Mesenchymal stem cell (in vitro differentiated cells and primary cell): ENCODE results near the gene CORO2B.

Experiments
- DNase-seq: peaks from one replicate; pipeline ENCODE4 v3.0.0-alpha.2; 2013
- H2AFZ ChIP-seq: one replicate; pipeline ENCODE4 v1.6.1; 2013; ENCODE audit warnings: low read depth, mild to moderate bottlenecking, control low read depth, inconsistent platforms, low read length, moderate library complexity
- H2AK5ac ChIP-seq: 2 replicates; pipeline ENCODE4 v1.6.1; 2013; ENCODE audit warnings: low read length, moderate library complexity, mild to moderate bottlenecking, inconsistent platforms; ENCODE audit not compliant: severe bottlenecking
- H2BK120ac ChIP-seq: one replicate; pipeline ENCODE4 v1.6.1; 2013; ENCODE audit warnings: low read depth, mild to moderate bottlenecking, inconsistent platforms, low read length, moderate library complexity
- H2BK12ac ChIP-seq, 2 experiments: one replicate each; pipeline ENCODE4 v1.6.1; 2013; ENCODE audit warnings: inconsistent platforms in 2 of 2, low read length in 2 of 2, mild to moderate bottlenecking in 2 of 2, moderate library complexity in 2 of 2, control low read depth in 1 of 2
- H2BK15ac ChIP-seq: one replicate; pipeline ENCODE4 v1.6.1; 2013; ENCODE audit warnings: mild to moderate bottlenecking, low read depth, inconsistent platforms; ENCODE audit not compliant: poor library complexity, severe bottlenecking
- H2BK5ac ChIP-seq: 2 replicates; pipeline ENCODE4 v1.6.1; 2013; ENCODE audit warnings: low read depth, mild to moderate bottlenecking, low read length, control low read depth, inconsistent platforms; ENCODE audit not compliant: poor library complexity, severe bottlenecking
- H3K14ac ChIP-seq, 2 experiments: one replicate each; pipeline ENCODE4 v1.6.1; 2013; ENCODE audit warnings: inconsistent platforms in 2 of 2, low read length in 2 of 2, control low read depth in 1 of 2, mild to moderate bottlenecking in 1 of 2, moderate library complexity in 1 of 2
- H3K18ac ChIP-seq, 2 experiments: one replicate each; pipeline ENCODE4 v1.6.1; 2013; ENCODE audit warnings: inconsistent platforms in 2 of 2, low read length in 2 of 2, control low read depth in 1 of 2, low read depth in 1 of 2, mild to moderate bottlenecking in 1 of 2
- H3K23ac ChIP-seq, 2 experiments: one replicate each; pipeline ENCODE4 v1.6.1; 2013; ENCODE audit warnings: inconsistent platforms in 2 of 2, low read length in 2 of 2, mild to moderate bottlenecking in 2 of 2, moderate library complexity in 2 of 2, control low read depth in 1 of 2
- H3K27ac ChIP-seq: 2 replicates; pipeline ENCODE4 v1.5.1; 2013; ENCODE audit warnings: mild to moderate bottlenecking, moderate library complexity, low read length, control low read depth, inconsistent platforms; ENCODE audit not compliant: poor library complexity, severe bottlenecking
- H3K27me3 ChIP-seq, 2 experiments: 2 replicates each; pipeline versions ENCODE4 v1.6.1 to v1.7.0; 2013; ENCODE audit warnings: low read length in 2 of 2, mild to moderate bottlenecking in 2 of 2, moderate library complexity in 2 of 2, control low read depth in 1 of 2, inconsistent platforms in 1 of 2; ENCODE audit not compliant: control insufficient read depth in 1 of 2, insufficient read depth in 1 of 2
- H3K36me3 ChIP-seq, 2 experiments: 2 replicates each; pipeline versions ENCODE4 v1.6.1 to v1.7.0; 2013; ENCODE audit warnings: low read length in 2 of 2, control low read depth in 1 of 2, inconsistent platforms in 1 of 2, low read depth in 1 of 2, mild to moderate bottlenecking in 1 of 2; ENCODE audit not compliant: insufficient read depth in 2 of 2, control insufficient read depth in 1 of 2
- H3K4ac ChIP-seq, 2 experiments: one replicate each; pipeline ENCODE4 v1.6.1; 2013; ENCODE audit warnings: inconsistent platforms in 2 of 2, low read length in 2 of 2, mild to moderate bottlenecking in 2 of 2, moderate library complexity in 2 of 2, control low read depth in 1 of 2, low read depth in 1 of 2
- H3K4me1 ChIP-seq: 2 replicates; pipeline ENCODE4 v1.6.1; 2013; ENCODE audit warnings: low read depth, low read length, control low read depth; ENCODE audit not compliant: control insufficient read depth, insufficient read depth
- H3K4me2 ChIP-seq: 2 replicates; pipeline ENCODE4 v1.6.1; 2013; ENCODE audit warnings: low read length, mild to moderate bottlenecking, inconsistent platforms; ENCODE audit not compliant: poor library complexity, severe bottlenecking
- H3K4me3 ChIP-seq, 2 experiments: 2 replicates each; pipeline versions ENCODE4 v1.5.1 to v1.7.0; 2013; ENCODE audit warnings: low read length in 2 of 2, mild to moderate bottlenecking in 2 of 2, control low read depth in 1 of 2, low read depth in 1 of 2; ENCODE audit not compliant: insufficient read depth in 1 of 2
- H3K79me1 ChIP-seq: replicated peaks from 2 replicates; pipeline ENCODE4 v1.6.1; 2013; ENCODE audit warnings: mild to moderate bottlenecking, control low read depth, low read length, inconsistent platforms; ENCODE audit not compliant: poor library complexity, severe bottlenecking
- H3K9ac ChIP-seq: 2 replicates; pipeline ENCODE4 v1.7.0; 2013; ENCODE audit warnings: mild to moderate bottlenecking, low read length, moderate library complexity
- H3K9me3 ChIP-seq: 2 replicates; pipeline ENCODE4 v1.7.0; 2013; ENCODE audit warnings: mild to moderate bottlenecking, low read length; ENCODE audit not compliant: control insufficient read depth
- H4K8ac ChIP-seq: one replicate; pipeline ENCODE4 v1.6.1; 2013; ENCODE audit warnings: inconsistent platforms, mild to moderate bottlenecking, low read length, moderate library complexity
- H4K91ac ChIP-seq: one replicate; pipeline ENCODE4 v1.6.1; 2013; ENCODE audit warnings: mild to moderate bottlenecking, low read length, inconsistent platforms
- WGBS: methylation state at CpG from one replicate; pipeline ENCODE4 v1.1.7; 2013; ENCODE audit warnings: mixed read lengths; 5-methylcytosine and 5-hydroxymethylcytosine counted together

CORO2B gene

GRCh38 chr15:68640791-68641331 lies 62.1 kb downstream of the CORO2B start:
- H3K4ac ChIP-seq = peak overlapping the region; percentile 68 to 77
- H2AFZ ChIP-seq = no peak overlapping the region
- H3K14ac ChIP-seq = peak overlapping the region in 1 of 2 experiments; percentile 73
- H3K4me2 ChIP-seq = no peak overlapping the region
- peaks cover 41% of the 10 kb centered on the region for H3K79me1 ChIP-seq
- peaks cover 7 to 8% of the 10 kb centered on the region in 2 experiments for H3K36me3 ChIP-seq
- DNase-seq = no peak
- peaks cover 40% of the 10 kb centered on the region for H3K4me1 ChIP-seq
- H2AK5ac ChIP-seq = peak overlapping the region; percentile 37
- peak overlapping the region; percentile 14 to 90 for H3K18ac ChIP-seq
- H4K91ac ChIP-seq = peak overlapping the region; percentile 52
- WGBS = 72% methylated on average over 8 of the region's 8 CpGs
- H3K4me3 ChIP-seq = no peak overlapping the region
- H3K23ac ChIP-seq = no peak overlapping the region
- H2BK15ac ChIP-seq = no peak overlapping the region
- H3K27me3 ChIP-seq = no peaks in the 10 kb centered on the region
- H2BK12ac ChIP-seq = peak overlapping the region in 1 of 2 experiments; percentile 75
- no peak overlapping the region for H2BK5ac ChIP-seq
- peak overlapping the region; percentile 66 for H3K9ac ChIP-seq
- H2BK120ac ChIP-seq = peak overlapping the region; percentile 8
- peak overlapping the region; percentile 87 for H4K8ac ChIP-seq
- peak overlapping the region; percentile 17 for H3K27ac ChIP-seq
- H3K9me3 ChIP-seq = no peaks in the 10 kb centered on the region

DNA sequence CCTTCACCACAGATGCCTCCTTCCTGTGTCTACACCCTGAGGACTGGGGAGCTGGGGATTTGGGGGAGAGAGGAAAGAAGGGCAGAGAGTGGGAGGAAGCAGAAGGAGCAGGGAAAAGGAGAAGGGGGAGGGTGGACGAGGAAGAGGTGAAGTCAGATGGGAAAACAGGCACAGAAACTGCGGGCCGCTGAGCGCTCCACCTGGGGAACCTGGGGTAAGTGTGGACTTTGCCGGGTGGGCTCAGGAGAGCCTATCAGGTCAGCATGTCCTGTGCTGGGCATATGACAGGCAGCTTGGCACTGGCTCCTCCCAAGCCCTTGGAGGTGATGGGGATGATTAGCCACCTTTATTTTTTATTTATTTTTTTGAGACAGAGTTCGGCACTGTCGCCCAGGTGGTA lies 62.6 kb downstream of the CORO2B start:
- Histone ChIP-seq H3K14ac (peak overlapping the region in 1 of 2 experiments; percentile 73), H3K9ac (peak overlapping the region; percentile 66), H3K4me2 (no peak overlapping the region), H3K79me1 (peaks cover 38% of the 10 kb centered on the region), H2BK120ac (peak overlapping the region; percentile 8), H2AK5ac (peak overlapping the region; percentile 37), H2BK15ac (no peak overlapping the region), H3K23ac (no peak overlapping the region), H2BK12ac (peak overlapping the region in 1 of 2 experiments; percentile 75), H3K18ac (peak overlapping the region; percentile 14 to 90), H3K4me1 (peaks cover 44% of the 10 kb centered on the region), H2AFZ (no peak overlapping the region), H3K27me3 (no peaks in the 10 kb centered on the region), H3K27ac (no peak overlapping the region), H4K91ac (peak overlapping the region; percentile 52), H4K8ac (peak overlapping the region; percentile 87), H3K9me3 (no peaks in the 10 kb centered on the region), H3K4me3 (no peak overlapping the region), H3K4ac (peak overlapping the region; percentile 40 to 68), H3K36me3 (peaks cover 7 to 8% of the 10 kb centered on the region in 2 experiments), H2BK5ac (no peak overlapping the region)
- WGBS = 87% methylated on average over 5 of the region's 7 CpGs
- no peak for DNase-seq

DNA sequence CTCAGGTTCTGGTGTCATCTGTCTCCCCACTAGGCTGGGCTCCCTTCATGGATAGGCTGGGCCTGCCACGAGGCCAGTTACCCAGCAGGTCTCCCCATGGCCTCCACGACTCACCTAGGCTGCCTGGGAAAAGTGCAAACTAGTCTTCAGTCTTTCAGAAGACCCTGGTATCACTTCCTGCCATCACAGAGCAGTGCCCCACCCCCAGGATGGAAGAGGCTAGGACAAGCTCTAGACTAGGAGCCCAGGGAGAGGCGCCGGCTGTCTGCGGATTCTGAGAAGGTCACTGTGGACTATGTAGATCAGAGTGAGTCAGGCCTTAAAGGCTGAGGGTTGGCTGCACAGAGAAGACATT lies 63.7 kb downstream of the CORO2B start:
- H2BK12ac ChIP-seq = peak overlapping the region; percentile 4 to 72
- peak overlapping the region in 1 of 2 experiments; percentile 6 for H3K4ac ChIP-seq
- H3K9ac ChIP-seq = peak overlapping the region; percentile 72
- H3K9me3 ChIP-seq = no peaks in the 10 kb centered on the region
- H3K14ac ChIP-seq = no peak overlapping the region
- H2AK5ac ChIP-seq = peak overlapping the region; percentile 23
- H3K4me1 ChIP-seq = peaks cover 45% of the 10 kb centered on the region
- H3K27me3 ChIP-seq = no peaks in the 10 kb centered on the region
- H3K36me3 ChIP-seq = peaks cover 10 to 18% of the 10 kb centered on the region in 2 experiments
- peak overlapping the region; percentile 3 for H3K27ac ChIP-seq
- H3K4me3 ChIP-seq = no peak overlapping the region
- H3K79me1 ChIP-seq = peaks cover 30% of the 10 kb centered on the region
- WGBS = 77% methylated on average over 5 of the region's 5 CpGs
- H3K18ac ChIP-seq = peak overlapping the region; percentile 41 to 67
- H4K8ac ChIP-seq = peak overlapping the region; percentile 70
- no peak for DNase-seq
- H3K23ac ChIP-seq = no peak overlapping the region
- H2AFZ ChIP-seq = no peak overlapping the region
- H2BK15ac ChIP-seq = peak overlapping the region; percentile 37
- no peak overlapping the region for H3K4me2 ChIP-seq
- H4K91ac ChIP-seq = peak overlapping the region; percentile 43
- no peak overlapping the region for H2BK5ac ChIP-seq
- peak overlapping the region; percentile 78 for H2BK120ac ChIP-seq

DNA sequence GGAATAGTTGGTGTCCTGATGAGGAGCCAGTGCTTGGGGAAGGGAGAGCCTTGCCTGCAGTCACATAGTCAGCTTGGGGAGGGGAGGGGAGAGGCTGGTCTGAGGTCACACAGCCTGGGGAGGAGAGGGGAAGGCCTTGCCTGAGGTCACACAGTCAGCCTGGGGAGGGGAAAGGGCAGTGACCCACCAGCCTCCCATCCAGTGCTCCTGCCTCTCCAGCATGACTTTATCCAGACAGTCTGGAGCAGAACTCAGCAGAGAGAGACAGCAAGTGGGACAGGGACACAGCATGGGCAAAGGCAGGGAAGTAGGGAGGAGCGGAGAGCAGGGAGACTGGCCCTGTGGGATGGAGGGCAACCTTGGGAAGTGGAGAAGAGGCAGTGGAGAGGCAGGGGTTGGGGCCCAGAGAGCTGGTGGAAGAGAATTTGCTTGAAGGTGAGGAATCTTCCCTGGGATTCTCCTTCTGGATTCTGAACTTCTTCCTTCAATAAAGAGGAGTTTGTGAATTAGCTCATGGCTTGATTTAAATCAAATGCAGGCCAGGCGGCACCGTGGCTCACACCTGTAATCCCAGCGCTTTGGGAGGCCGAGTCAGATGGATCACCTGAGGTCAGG lies 64.5 kb downstream of the CORO2B start:
- H3K36me3 ChIP-seq = peaks cover 10 to 18% of the 10 kb centered on the region in 2 experiments
- DNase-seq = no peak
- no peak overlapping the region for H3K4me3 ChIP-seq
- H2BK5ac ChIP-seq = no peak overlapping the region
- no peak overlapping the region for H2BK15ac ChIP-seq
- H3K18ac ChIP-seq = peak overlapping the region; percentile 25 to 55
- H3K4me2 ChIP-seq = no peak overlapping the region
- peak overlapping the region; percentile 72 for H3K9ac ChIP-seq
- H4K8ac ChIP-seq = peak overlapping the region; percentile 71
- no peak overlapping the region for H2BK120ac ChIP-seq
- H3K9me3 ChIP-seq = no peaks in the 10 kb centered on the region
- H3K14ac ChIP-seq = peak overlapping the region in 1 of 2 experiments; percentile 12
- H2AFZ ChIP-seq = no peak overlapping the region
- H3K4me1 ChIP-seq = peaks cover 43% of the 10 kb centered on the region
- no peaks in the 10 kb centered on the region for H3K27me3 ChIP-seq
- 87% methylated on average over 5 of the region's 5 CpGs for WGBS
- H3K23ac ChIP-seq = no peak overlapping the region
- H3K27ac ChIP-seq = peak overlapping the region; percentile 10
- H2AK5ac ChIP-seq = peak overlapping the region; percentile 35
- peak overlapping the region in 1 of 2 experiments; percentile 22 for H3K4ac ChIP-seq
- peak overlapping the region; percentile 66 to 91 for H2BK12ac ChIP-seq
- peak overlapping the region; percentile 95 for H4K91ac ChIP-seq
- H3K79me1 ChIP-seq = peaks cover 26% of the 10 kb centered on the region
